HG03575 (cell line): ENCODE results near the gene NKD1.

Experiments
- ATAC-seq: cut with Tn5 transposase; IDR thresholded peaks from one replicate; pipeline ENCODE4 v1.9.1; 2021; ENCODE audit not compliant: unreplicated experiment, insufficient number of reproducible peaks, low FRiP score; ENCODE audit errors: extremely low read depth

Gene NKD1

GRCh38 chr16:50591800-50592771, 43.9 kb downstream of the NKD1 start:
- no peak for ATAC-seq

DNA sequence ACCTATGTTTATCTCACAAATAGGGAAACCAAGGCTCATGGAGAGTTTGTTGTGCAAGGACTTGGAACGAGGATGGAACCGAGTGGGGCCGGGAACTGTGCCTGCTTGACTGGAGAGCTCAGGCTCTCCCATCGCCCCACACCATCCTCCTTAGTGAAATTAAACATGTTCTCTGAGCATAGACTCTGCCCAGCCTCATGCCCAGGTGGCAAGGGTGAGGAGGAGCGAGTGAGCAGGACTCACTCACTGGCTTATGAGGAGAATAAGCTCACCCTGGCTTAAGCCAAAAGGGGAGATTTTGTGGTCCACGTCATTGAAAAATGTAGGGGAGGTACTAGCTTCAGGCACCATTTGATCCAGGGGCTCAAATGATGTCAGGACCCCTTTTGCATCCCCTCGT, 44.8 kb downstream of the NKD1 start:
- no peak for ATAC-seq

DNA sequence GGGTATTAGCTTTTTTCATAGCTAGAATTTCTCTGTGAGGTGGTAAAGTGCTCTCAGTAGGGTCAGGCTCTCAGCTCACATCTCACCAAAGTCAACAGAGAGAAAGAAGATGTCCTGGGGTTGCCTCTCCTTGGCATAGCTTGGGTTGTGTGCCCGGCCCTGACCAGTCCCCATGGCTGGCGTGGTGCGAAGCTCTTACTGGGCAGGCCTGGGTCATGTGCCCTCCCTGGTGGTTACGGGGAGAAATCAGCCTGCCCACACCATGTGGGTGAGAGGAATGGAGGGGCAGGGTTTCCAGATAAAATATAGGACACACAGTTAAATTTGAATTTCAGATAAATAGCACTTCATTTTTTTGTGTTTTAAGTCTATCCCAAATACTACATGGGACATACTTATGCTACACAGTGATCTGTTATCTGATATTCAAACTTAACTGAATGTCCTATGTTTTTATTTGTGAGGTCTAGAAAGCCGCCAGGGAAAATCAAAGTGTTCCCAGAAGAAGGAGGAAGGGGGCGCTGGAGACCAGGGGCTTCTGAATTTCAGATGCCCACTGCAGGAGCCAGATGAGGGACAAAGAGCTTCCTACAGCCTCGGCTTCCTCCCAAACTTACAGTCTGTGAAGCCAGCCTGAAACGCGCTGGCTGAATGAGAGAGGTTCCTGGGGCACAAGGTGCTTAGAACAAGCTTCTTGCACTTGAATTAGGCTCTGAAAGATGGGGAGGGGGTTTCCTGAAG, 45.4 kb downstream of the NKD1 start:
- no peak for ATAC-seq

- ATAC-seq, result no peak
Observed at GRCh38 chr16:50594308-50595260, 46.4 kb downstream of the NKD1 start.

- ATAC-seq, result no peak
Observed at GRCh38 chr16:50595859-50596258, 47.7 kb downstream of the NKD1 start.

DNA sequence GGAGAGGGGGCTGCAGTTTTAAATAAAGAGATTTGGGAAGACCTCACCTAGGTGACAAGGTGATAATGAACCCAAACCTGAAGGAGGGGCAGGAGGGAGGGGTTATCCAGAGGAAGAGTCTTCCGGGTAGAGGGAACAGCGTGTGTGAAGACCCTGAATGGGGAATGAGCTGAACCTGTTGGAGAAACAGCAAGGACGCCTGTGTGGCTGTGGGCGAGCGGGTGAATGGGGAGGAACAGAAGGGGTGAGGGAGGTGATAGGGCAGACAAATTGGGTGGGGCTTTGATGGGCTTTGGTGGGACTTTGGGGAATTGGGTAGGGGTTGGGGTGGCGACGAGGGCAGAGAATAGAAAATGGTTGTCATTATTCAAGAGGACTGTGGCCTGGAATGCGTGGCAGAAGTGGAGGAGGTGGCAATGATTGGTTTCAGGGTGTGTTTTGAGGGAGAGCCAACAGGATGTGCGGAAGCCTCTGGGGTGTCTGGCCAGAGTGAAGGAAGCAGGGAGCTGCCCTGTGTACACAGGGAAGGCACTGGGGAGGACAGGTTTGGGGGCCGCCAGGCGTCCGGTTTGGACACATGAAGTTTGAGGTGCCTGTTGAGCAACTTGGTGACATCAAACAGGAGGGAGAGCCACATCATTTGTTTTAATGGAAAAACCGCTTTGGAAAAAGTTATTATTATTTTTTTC, 48.7 kb downstream of the NKD1 start:
- no peak for ATAC-seq

DNA sequence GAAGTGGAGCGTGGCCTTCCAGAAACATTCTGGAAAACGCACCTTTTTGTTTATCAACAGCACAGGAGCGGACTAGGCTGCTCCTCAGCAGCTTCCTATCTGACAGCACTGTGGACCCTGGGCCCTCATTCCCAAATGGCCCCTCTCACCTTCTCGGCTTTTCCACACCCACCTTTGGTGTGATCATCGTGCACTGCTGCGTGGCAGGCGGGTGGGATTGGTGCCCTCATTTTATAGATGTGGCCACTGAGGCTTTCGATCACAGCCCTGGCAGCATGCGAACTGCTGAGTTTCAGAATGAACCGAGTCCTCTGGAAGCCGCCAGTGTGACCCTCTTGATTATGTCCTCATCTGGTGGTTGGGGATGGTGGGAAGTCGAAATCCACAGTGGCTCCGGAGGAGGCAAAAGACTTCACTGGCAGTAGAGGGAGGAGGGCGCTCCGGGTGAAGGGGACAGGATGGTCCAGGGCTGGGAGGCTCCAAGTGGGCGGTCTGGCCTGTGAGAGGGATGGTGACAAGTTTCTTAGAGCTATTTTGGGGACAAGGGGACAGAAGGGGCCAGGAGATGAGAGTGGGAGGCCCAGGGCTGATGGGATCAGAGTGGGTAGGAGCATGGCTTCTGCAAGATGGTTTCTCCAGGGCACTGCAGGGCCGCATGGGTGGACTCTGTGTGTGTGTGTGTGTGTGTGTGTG, 49.5 kb downstream of the NKD1 start:
- no peak for ATAC-seq

DNA sequence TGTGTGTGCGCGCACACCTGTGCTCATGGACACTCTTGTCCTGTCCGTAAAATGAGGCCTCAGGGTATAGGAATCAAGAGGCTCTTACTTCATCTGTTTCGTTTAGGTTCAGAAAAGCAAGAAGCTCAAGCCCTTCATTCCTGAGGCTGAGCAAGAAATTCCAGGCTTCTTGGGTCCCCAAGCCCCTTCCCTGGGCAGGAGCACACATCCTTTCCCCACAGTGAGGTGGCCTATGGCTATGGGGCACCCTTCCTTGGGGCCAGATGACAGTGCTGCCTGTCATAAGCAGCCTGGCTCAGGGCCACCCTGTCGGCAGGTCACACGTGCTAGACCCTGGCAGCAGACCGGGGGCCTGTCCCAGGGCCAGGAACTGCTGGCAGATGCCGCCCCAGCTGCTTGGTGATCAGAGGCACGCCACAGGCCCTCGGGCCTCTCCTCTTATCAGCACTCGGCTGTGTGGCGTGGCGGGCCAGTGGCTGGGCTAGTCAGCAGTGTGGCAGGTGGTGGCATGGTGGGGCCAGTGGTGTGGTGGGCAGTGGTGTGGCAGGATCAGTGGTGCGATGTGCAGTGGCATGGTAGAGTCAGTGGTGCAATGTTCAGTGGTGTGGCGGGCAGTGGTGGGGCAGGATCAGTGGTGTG, 50.2 kb downstream of the NKD1 start:
- no peak for ATAC-seq

- ATAC-seq, result no peak
Observed at GRCh38 chr16:50598936-50599361, 50.8 kb downstream of the NKD1 start.

GRCh38 chr16:50599494-50599893, 51.3 kb downstream of the NKD1 start:
- ATAC-seq, result no peak

DNA sequence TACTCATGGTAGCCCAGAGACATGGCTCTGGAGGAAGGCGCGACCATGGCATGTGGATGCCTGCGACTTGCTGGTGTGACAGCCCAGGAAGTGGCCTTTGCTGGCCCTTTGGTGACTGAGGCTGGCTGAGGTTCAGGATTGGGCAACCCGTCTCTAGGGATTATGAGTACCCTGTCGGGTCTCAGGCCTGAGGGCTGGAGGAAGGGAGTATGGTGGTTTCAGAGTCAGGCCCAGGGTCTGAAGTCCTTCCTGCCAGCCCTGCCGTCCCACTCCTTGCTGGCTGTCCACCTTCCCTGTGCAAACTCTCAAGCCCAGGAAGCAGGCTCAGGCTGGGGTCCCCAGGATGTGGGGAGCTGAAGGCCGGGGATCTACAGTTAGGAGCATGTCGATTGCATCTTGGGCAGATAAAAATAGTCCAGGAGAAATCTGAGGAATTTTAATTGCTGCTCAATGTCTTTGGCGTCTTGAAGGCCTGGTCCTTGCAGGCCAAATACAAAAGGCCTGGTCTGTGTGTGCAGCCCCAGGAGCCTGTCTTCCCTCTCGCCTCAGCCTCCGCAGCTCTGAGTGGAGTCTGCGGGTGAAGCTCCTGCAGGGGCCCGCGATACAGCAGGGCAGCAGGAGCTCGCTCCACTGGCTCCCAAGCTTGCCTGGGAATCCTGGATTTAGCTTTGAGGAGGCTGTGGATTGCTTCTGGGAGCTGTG, 52.5 kb downstream of the NKD1 start:
- ATAC-seq, result no peak

GRCh38 chr16:50601341-50601740, 53.1 kb downstream of the NKD1 start:
- no peak for ATAC-seq

- ATAC-seq, result no peak
Observed at GRCh38 chr16:50602126-50602525, 53.9 kb downstream of the NKD1 start.

GRCh38 chr16:50602531-50603205, 54.5 kb downstream of the NKD1 start:
- ATAC-seq, result no peak

GRCh38 chr16:50603206-50604064, 55.2 kb downstream of the NKD1 start:
- no peak for ATAC-seq

- no peak for ATAC-seq
Observed at GRCh38 chr16:50604065-50604418, 55.8 kb downstream of the NKD1 start.
